ENCODE results near the gene SORT1. TPM values are rescaled to one million over a fixed set of nuclear protein-coding genes. Genes with fewer than 3 reads are reported as not detected.
"Not testable (repeated sequence)": the region's sequence is repeated elsewhere in the genome, so short reads cannot be mapped to it uniquely, and the experiment has no call there.

Gene SORT1
- total RNA-seq, 2 donors from 2014 or later, result 114 to 120 TPM

GRCh38 chr1:109381573-109381972 is 16.1 kb downstream of the SORT1 start:
- Histone ChIP-seq H3K36me3 (no peaks in the 10 kb centered on the region), H3K27me3 (no peaks in the 10 kb centered on the region), H3K4me3 (no peak overlapping the region), H3K27ac (peak overlapping the region; percentile 67 to 93), H3K4me1 (peaks cover 0 to 69% of the 10 kb centered on the region in 2 donors), H3K9me3 (no peaks in the 10 kb centered on the region)
- no peak for DNase-seq (ENCODE audit: low spot score)
- TF ChIP-seq CTCF (IDR thresholded peaks at IDR 0.05), result no peak

- Histone ChIP-seq H3K4me3 (no peak overlapping the region), H3K36me3 (no peaks in the 10 kb centered on the region), H3K27ac (peak overlapping the region; percentile 52 to 93), H3K27me3 (no peaks in the 10 kb centered on the region), H3K9me3 (no peaks in the 10 kb centered on the region), H3K4me1 (peaks cover 0 to 53% of the 10 kb centered on the region in 2 donors)
- TF ChIP-seq CTCF (IDR thresholded peaks at IDR 0.05), result no peak
- DNase-seq (ENCODE audit: low spot score), result no peak
Observed at GRCh38 chr1:109379907-109380306, 17.8 kb downstream of the SORT1 start.

GRCh38 chr1:109379422-109379821 is 18.3 kb downstream of the SORT1 start:
- peaks cover 0 to 48% of the 10 kb centered on the region in 2 donors for H3K4me1 ChIP-seq
- H3K27me3 ChIP-seq, result no peaks in the 10 kb centered on the region
- H3K27ac ChIP-seq, result peak overlapping the region; percentile 52 to 93
- DNase-seq (ENCODE audit: low spot score), result no peak
- H3K36me3 ChIP-seq, result no peaks in the 10 kb centered on the region
- no peaks in the 10 kb centered on the region for H3K9me3 ChIP-seq
- H3K4me3 ChIP-seq, result no peak overlapping the region
- no peak for TF ChIP-seq CTCF (IDR thresholded peaks at IDR 0.05)

- no peak for TF ChIP-seq CTCF (IDR thresholded peaks at IDR 0.05)
- H3K36me3 ChIP-seq, result no peaks in the 10 kb centered on the region
- H3K27me3 ChIP-seq, result no peaks in the 10 kb centered on the region
- no peak overlapping the region for H3K4me3 ChIP-seq
- no peak for DNase-seq (ENCODE audit: low spot score)
- peaks cover 0 to 43% of the 10 kb centered on the region in 2 donors for H3K4me1 ChIP-seq
- no peaks in the 10 kb centered on the region for H3K9me3 ChIP-seq
- H3K27ac ChIP-seq, result no peak overlapping the region
Observed at GRCh38 chr1:109377698-109378097, 20.0 kb downstream of the SORT1 start.

GRCh38 chr1:109373696-109374095 is 24.0 kb downstream of the SORT1 start:
- DNase-seq (ENCODE audit: low spot score); H3K4me3 ChIP-seq; H3K27me3 ChIP-seq; H3K36me3 ChIP-seq; H3K9me3 ChIP-seq: not testable (repeated sequence)
- Histone ChIP-seq H3K27ac (peak overlapping the region in 1 of 2 donors; percentile 48), H3K4me1 (peaks cover 0 to 39% of the 10 kb centered on the region in 2 donors)

GRCh38 chr1:109373126-109373525 is 24.6 kb downstream of the SORT1 start:
- H3K27ac ChIP-seq, result peak overlapping the region; percentile 48 to 89
- H3K36me3 ChIP-seq, result no peaks in the 10 kb centered on the region
- TF ChIP-seq CTCF (IDR thresholded peaks at IDR 0.05), result no peak
- H3K4me3 ChIP-seq, result no peak overlapping the region
- peaks cover 0 to 43% of the 10 kb centered on the region in 2 donors for H3K4me1 ChIP-seq
- no peaks in the 10 kb centered on the region for H3K9me3 ChIP-seq
- H3K27me3 ChIP-seq, result no peaks in the 10 kb centered on the region
- no peak for DNase-seq (ENCODE audit: low spot score)

Data from right atrium auricular region (tissue), 2 donors.